Endothelial cell of umbilical vein (primary cell): Measurements from ENCODE around the gene COL4A1. TPM values are rescaled to one million over a fixed set of nuclear protein-coding genes. Genes with fewer than 3 reads are reported as not detected.

Experiments used
- BruUV-seq: library from RNA; stranded (reverse); fragments of 400-500 nt; replicated peaks from 2 replicates; lab custom pipeline; 2021; lab: Mats Ljungman, UMichigan
- CTCF ChIA-PET: fragments of 300-600, 350-600 bp; sonication (Branson Sonifier 250); formaldehyde crosslinking; loops from one replicate; lab custom pipeline; 2021; ENCODE audit warnings: antibody characterized with exemption, inconsistent platforms; lab: Charles Lee
- POLR2A ChIA-PET: fragments of 300-600, 350-600 bp; sonication (Branson Sonifier 250); formaldehyde crosslinking; loops from one replicate; lab custom pipeline; 2021; ENCODE audit warnings: antibody characterized with exemption, inconsistent platforms; lab: Charles Lee
- DNase-seq: peaks from one replicate; pipeline ENCODE4 v3.0.0-alpha.2; 2011; ENCODE audit warnings: low read depth, low spot score
- FAIRE-seq: peaks from 2 replicates; lab custom pipeline; 2011; peaks lifted over from hg19 to GRCh38; lab: Jason Lieb, UNC
- H2AFZ ChIP-seq: 2 replicates; pipeline ENCODE4 v1.6.0; 2012; ENCODE audit warnings: low read depth, low read length, control low read depth, inconsistent platforms
- H3K27ac ChIP-seq: 2 replicates; pipeline ENCODE4 v1.5.1; 2011; ENCODE audit warnings: low read depth, mild to moderate bottlenecking, control low read depth, low read length, moderate library complexity; ENCODE audit not compliant: insufficient read depth
- H3K27me3 ChIP-seq, 2 experiments: 2 replicates each; pipeline versions ENCODE4 v1.6.0 to v1.6.1; 2011; ENCODE audit warnings: low read length in 2 of 2, mixed read lengths in 1 of 2; ENCODE audit not compliant: control insufficient read depth in 2 of 2, insufficient read depth in 2 of 2
- H3K36me3 ChIP-seq, 2 experiments: 2 replicates in 1 of 2; 3 replicates in 1 of 2; pipeline ENCODE4 v1.5.1; 2011; ENCODE audit warnings: low read length in 2 of 2, mild to moderate bottlenecking in 1 of 2, moderate library complexity in 1 of 2; ENCODE audit not compliant: control insufficient read depth in 2 of 2, insufficient read depth in 2 of 2; ENCODE audit errors: extremely low read depth in 1 of 2
- H3K4me1 ChIP-seq: 3 replicates; pipeline ENCODE4 v1.5.1; 2011; ENCODE audit warnings: mild to moderate bottlenecking, low read length; ENCODE audit not compliant: control insufficient read depth, insufficient read depth; ENCODE audit errors: extremely low read depth
- H3K4me2 ChIP-seq: 2 replicates; pipeline ENCODE4 v1.6.1; 2011; ENCODE audit warnings: low read length, control low read depth, mixed read lengths; ENCODE audit not compliant: insufficient read depth
- H3K4me3 ChIP-seq, 3 experiments: fragments of 200-600 bp in 1 of 3; sonication (generic), shearing (Covaris generic) in 1 of 3; replicated peaks in 1 of 3; 2 replicates each; pipeline ENCODE4 v1.5.1; 2011 to 2016; ENCODE audit warnings: control low read depth in 3 of 3, low read length in 3 of 3, mild to moderate bottlenecking in 2 of 3, inconsistent platforms in 1 of 3, low read depth in 1 of 3, moderate library complexity in 1 of 3; ENCODE audit not compliant: insufficient read depth in 1 of 3
- H3K79me2 ChIP-seq: 2 replicates; pipeline ENCODE4 v1.6.0; 2012; ENCODE audit warnings: low read length, inconsistent platforms; ENCODE audit not compliant: control insufficient read depth, insufficient read depth
- H3K9ac ChIP-seq: replicated peaks from 2 replicates; pipeline ENCODE3; 2011; ENCODE audit warnings: low read length, control low read depth; ENCODE audit not compliant: insufficient read depth; ENCODE audit errors: extremely low read depth
- H3K9me1 ChIP-seq: replicated peaks from 3 replicates; pipeline ENCODE4 v1.6.0; 2011; ENCODE audit warnings: mild to moderate bottlenecking, low read length; ENCODE audit not compliant: control insufficient read depth, insufficient read depth; ENCODE audit errors: extremely low read depth
- H3K9me3 ChIP-seq: replicated peaks from 2 replicates; pipeline ENCODE4 v1.5.1; 2012; ENCODE audit warnings: low read length, inconsistent platforms; ENCODE audit not compliant: control insufficient read depth, insufficient read depth
- H4K20me1 ChIP-seq: replicated peaks from 2 replicates; pipeline ENCODE3; 2011; ENCODE audit warnings: mild to moderate bottlenecking, low read length; ENCODE audit not compliant: control insufficient read depth, insufficient read depth; ENCODE audit errors: extremely low read depth
- EZH2 ChIP-seq: IDR thresholded peaks from 2 replicates; pipeline ENCODE4 v1.6.1; 2012; ENCODE audit warnings: borderline replicate concordance, low read depth, mild to moderate bottlenecking, moderate library complexity, low read length, inconsistent platforms; ENCODE audit not compliant: severe bottlenecking
- FOS ChIP-seq: IDR thresholded peaks from 2 replicates; pipeline ENCODE4 v1.6.1; 2011; ENCODE audit warnings: mild to moderate bottlenecking, low read length, moderate library complexity, borderline replicate concordance; ENCODE audit not compliant: insufficient read depth
- GATA2 ChIP-seq: IDR thresholded peaks from 2 replicates; pipeline ENCODE4 v1.7.0; 2011; ENCODE audit warnings: low read depth, mild to moderate bottlenecking, moderate library complexity, mixed read lengths, low read length; ENCODE audit not compliant: insufficient read length, insufficient read depth
- JUN ChIP-seq: IDR thresholded peaks from 2 replicates; pipeline ENCODE4 v1.6.1; 2011; ENCODE audit warnings: borderline replicate concordance, low read depth; ENCODE audit not compliant: insufficient read length, insufficient read depth
- MYC ChIP-seq: IDR thresholded peaks from one replicate; pipeline ENCODE4 v1.6.1; 2011; ENCODE audit warnings: mild to moderate bottlenecking, low read depth, low read length
- POLR2A ChIP-seq: IDR thresholded peaks from 2 replicates; pipeline ENCODE4 v1.6.1; 2012; ENCODE audit warnings: low read depth, mild to moderate bottlenecking, control low read depth, low read length
- POLR2AphosphoS5 ChIP-seq: IDR thresholded peaks from 2 replicates; pipeline ENCODE4 v1.6.1; 2012; ENCODE audit warnings: low read depth, mild to moderate bottlenecking, control low read depth, low read length, moderate library complexity; ENCODE audit not compliant: insufficient read depth
- dilution Hi-C: fragments of 300-500 bp; cut with MboI; formaldehyde crosslinking; loops from one replicate; pipeline ENCODE4 v1.15.0; 2019; ENCODE audit warnings: low sequenced_read_pairs; ENCODE audit not compliant: extremely low pct_ligation_motif_present
- intact Hi-C: fragments of 100-400 bp; cut with micrococcal nuclease; formaldehyde crosslinking; loops from one replicate; pipeline ENCODE4 v1.10.0; 2022
- polyA plus RNA-seq, 4 experiments: library from polyadenylated mRNA; depleted of rRNA in 3 of 4; stranded (reverse) in 3 of 4; unstranded in 1 of 4; fragments of >200 nt; gene quantifications; 2 replicates each; pipeline versions ENCODE4 v1.2.1 to v1.2.3, GENCODE V29; 2011 to 2012; ENCODE audit warnings: missing spikeins in 1 of 4
- total RNA-seq: library from RNA; stranded (reverse); gene quantifications from 2 replicates; pipeline ENCODE4 v1.2.3, GENCODE V29; 2021
- TF ChIP-seq, protein P1 (sequence below): IDR thresholded peaks from 2 replicates; pipeline ENCODE4 v1.6.1; 2011; ENCODE audit not compliant: insufficient read depth, insufficient read length
- TF ChIP-seq, protein P2 (sequence below), 2 donors: IDR thresholded peaks; 1 replicate in 1 of 2; 2 replicates in 1 of 2; pipeline ENCODE4 v1.5.1; 2011; ENCODE audit warnings: low read length in 2 of 2, mild to moderate bottlenecking in 2 of 2, moderate library complexity in 2 of 2, control low read depth in 1 of 2, inconsistent platforms in 1 of 2, low read depth in 1 of 2; ENCODE audit not compliant: insufficient read depth in 1 of 2; ENCODE audit errors: extremely low read depth in 1 of 2

Gene COL4A1
- total and polyA plus RNA-seq, 2 donors (not counting 3 experiments of a cell fraction or from before 2014, with no cell fraction given), result 384 to 1,119 TPM

DNA sequence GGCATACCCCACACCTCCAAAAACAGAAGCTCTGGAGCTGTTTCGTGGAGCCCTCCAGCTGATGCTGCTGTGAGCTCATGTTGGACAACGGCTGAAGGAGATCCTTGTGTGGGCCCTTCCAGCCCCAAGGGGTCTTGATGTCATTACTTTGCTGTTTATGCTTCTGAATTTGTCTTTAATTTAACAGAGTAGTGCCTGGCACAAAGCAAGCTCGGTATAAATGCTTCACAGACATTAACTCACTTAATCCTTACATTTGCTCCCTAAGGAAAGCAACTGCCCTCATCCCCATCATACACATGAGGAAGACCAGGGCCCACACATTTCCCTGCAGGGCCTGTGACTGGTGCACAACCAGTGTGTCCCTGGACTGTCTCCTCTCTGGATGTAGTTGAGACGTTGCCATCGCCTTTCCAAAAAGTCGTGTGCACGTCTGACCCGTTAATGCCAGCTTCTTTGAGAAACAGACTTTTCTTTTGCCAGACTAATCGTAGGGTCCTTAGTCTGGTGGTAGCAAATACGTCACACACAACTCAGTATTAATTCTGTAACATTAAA lies 7.6 kb downstream of the COL4A1 start:
- Histone ChIP-seq H3K9me1 (no peaks in the 10 kb centered on the region), H3K79me2 (peaks cover 65% of the 10 kb centered on the region), H3K27me3 (no peaks in the 10 kb centered on the region), H3K4me1 (peaks cover 61% of the 10 kb centered on the region), H3K9ac (no peak overlapping the region), H3K4me3 (no peak overlapping the region), H3K4me2 (no peak overlapping the region), H3K36me3 (peaks cover 0 to 6% of the 10 kb centered on the region in 2 experiments), H2AFZ (no peak overlapping the region), H3K27ac (no peak overlapping the region), H4K20me1 (peaks cover 13% of the 10 kb centered on the region), H3K9me3 (no peaks in the 10 kb centered on the region)
- ChIA-PET CTCF (interaction anchor here (1.1 to 2.8 kb wide), 5 partner anchors 8 to 113 kb away, joined by 3 to 14 read pairs (median 5); partner anchors contain the start of genes COL4A1 and COL4A2), POLR2A (interaction anchor here (1.3 kb wide), 1 partner anchor 40 kb away, joined by 3 read pairs; no protein-coding TSS in a partner anchor)
- dilution Hi-C loops, result no loop called here
- intact Hi-C loops, result loop anchor here (2.0 kb wide), 1 partner anchor 41 kb away; no protein-coding TSS in a partner anchor
- no TSS peak for BruUV-seq
- TF ChIP-seq, protein P1, sequence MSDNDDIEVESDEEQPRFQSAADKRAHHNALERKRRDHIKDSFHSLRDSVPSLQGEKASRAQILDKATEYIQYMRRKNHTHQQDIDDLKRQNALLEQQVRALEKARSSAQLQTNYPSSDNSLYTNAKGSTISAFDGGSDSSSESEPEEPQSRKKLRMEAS, result no peak
- no peak for TF ChIP-seq MYC
- no peak for TF ChIP-seq EZH2
- no peak for TF ChIP-seq POLR2AphosphoS5
- no peak for TF ChIP-seq GATA2
- no peak for TF ChIP-seq FOS
- no peak for TF ChIP-seq JUN
- TF ChIP-seq, protein P2, sequence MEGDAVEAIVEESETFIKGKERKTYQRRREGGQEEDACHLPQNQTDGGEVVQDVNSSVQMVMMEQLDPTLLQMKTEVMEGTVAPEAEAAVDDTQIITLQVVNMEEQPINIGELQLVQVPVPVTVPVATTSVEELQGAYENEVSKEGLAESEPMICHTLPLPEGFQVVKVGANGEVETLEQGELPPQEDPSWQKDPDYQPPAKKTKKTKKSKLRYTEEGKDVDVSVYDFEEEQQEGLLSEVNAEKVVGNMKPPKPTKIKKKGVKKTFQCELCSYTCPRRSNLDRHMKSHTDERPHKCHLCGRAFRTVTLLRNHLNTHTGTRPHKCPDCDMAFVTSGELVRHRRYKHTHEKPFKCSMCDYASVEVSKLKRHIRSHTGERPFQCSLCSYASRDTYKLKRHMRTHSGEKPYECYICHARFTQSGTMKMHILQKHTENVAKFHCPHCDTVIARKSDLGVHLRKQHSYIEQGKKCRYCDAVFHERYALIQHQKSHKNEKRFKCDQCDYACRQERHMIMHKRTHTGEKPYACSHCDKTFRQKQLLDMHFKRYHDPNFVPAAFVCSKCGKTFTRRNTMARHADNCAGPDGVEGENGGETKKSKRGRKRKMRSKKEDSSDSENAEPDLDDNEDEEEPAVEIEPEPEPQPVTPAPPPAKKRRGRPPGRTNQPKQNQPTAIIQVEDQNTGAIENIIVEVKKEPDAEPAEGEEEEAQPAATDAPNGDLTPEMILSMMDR (IDR thresholded peaks at IDR 0.05; ENCODE audit: extremely low read depth in 1 of 2, insufficient read depth in 1 of 2, low read depth in 1 of 2, low read length in 2 of 2), result no peak
- TF ChIP-seq POLR2A, result no peak
- DNase-seq (no peak), FAIRE-seq (no peak)
